GM18508 (cell line): ENCODE measurements around the gene NALCN.

Experiments
- ATAC-seq: cut with Tn5 transposase; IDR thresholded peaks from one replicate; pipeline ENCODE4 v1.9.1; 2021; ENCODE audit warnings: moderate number of reproducible peaks; ENCODE audit not compliant: insufficient read depth, unreplicated experiment

The NALCN gene

DNA sequence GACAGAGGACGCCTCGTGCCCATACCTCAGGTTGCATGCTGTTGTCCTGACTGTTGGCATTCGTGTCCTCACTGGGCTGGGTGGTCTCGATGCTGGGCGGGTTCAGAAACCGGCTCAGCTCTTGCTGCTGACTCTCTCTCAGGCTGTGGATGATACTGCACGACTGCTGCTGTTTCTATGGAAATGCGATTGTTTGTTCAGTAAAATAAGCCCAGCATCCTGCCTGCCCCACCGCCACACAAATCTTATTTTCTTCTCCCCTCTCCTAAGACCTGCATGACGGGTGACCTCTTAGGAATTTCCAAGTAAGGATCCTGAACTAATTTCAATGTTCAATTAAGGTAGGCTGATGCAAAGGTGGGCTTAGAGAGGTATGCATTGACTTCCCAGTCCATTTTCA is 356.5 kb downstream of the NALCN start:
- ATAC-seq = no peak

DNA sequence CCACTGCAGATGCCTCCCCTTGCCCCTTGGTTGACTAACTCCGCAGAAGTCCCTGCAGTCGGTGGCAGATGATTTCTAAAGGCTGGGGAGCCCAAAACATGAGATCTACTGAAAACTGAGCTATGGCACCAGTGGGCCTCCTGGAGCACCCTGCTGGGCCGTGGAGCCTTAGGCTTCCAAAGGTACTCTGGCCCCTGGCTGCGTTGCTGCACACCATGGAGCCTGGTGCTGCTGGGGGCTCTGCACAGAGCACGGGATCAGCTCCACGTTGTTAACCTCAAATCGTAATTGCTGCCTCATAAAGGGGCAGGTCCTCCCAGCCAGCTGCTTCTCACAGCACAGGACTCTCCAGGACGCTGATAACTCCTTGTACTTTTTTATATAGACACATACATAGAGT is 357.5 kb downstream of the NALCN start:
- ATAC-seq = no peak

DNA sequence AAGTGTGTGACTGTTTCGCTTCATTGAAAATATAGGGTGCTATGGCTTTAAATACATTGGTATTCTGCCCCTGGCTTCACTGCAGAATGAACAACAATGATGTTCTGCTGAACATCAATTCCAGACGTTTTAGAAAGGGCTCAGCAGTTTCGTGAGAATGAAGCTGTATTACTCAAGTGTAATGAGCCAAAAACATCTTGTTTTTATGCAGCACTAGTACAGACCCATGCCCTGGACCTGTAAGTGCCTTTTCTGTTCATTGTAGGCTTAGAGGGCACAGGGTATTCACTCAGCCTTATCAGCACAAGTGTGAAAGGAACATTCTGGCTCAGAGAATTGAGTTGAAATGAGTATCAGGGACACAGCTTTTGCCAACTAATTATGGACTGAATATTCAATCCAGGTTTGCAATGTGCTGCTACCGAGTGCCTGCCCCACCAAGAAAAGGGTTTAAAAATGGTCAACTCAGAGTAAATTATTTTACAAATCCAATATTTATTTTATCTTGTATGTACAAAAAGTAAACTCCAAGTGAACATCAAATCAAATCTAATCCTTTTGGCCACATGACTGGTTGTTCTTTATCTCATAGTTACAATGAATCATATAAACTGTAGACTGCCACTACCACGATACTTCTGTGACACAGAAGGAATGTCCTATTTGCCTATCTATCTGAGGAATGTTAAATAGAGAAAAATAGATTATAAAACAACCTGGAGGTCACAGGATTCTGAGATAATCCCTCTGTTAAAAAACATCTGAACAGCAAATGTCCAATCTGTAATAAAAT is 362.8 kb downstream of the NALCN start:
- ATAC-seq = no peak

DNA sequence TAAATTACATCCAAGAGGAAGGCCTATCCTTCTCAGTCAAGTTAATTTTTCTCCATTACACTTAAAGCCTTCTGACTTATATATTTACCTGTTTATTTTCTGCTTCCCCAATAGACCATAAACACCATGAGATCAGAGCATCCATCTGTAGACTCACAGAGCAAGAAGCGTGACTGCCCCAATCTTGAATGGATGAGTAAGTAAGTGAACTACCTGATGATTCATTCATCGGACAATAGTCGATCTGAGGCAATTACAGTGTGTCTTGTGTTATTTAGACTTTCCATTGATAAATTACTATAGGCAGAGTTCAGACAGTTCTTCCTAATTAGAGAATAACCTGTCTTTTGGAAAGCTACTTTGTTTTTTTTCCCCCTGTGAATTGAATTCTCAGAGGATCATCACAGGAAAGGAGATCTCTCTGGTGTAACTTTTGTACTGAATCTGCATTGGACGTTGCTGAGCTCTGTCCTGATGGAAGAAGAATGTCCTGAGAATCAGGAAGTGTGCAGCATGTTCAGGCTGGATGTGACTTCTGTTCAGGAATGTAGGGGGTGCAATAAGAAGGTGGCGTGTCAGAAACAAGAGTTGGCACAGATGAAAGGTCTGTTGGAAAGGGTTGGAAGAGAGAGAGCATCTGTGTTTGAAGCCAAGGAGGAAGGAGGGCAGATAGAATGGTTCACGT is 367.0 kb downstream of the NALCN start:
- no peak for ATAC-seq

DNA sequence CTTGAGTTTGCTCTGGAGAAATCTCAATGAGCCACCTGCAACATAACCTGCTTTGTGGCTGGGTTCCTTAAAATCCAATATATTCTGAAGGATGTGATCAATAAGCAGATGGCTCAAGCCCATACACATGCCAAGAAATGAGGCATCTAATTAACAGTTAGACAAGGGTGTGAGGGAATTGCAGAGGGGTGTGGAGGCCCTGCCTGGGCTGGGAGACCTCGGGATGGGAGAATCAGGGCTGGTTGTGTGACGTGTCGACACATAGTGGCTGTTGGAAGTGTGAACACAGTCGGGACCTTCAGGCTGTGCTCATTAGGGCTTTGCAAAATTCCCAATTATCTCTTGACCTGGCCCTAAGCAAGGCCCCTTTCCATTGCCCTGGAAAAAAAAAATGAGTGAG is 379.8 kb downstream of the NALCN start:
- no peak for ATAC-seq

DNA sequence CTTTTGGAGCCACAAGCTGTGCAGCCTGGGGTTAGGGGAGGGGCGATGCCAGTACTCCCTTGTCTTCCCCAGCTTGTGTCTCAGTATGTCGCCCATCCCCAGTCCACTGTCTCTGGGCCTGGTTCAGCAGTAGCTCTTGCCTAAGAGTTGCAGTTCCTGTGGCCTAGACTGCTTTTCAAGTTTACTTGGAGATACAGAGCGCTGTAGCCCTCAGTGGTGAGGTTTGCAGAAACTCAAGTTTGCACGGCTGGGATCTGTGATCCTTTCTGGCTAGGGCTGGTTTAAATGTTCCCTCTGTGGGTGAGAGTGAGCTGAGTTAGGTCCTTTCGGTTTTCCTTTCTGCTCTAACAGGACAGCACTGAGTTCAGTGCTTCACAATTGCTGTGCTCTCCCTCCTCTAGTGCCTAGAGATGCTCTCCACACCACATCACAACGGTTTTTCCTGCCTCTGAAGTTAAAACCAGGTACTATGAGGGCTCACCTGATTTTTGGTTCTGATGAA is 381.1 kb downstream of the NALCN start:
- ATAC-seq = no peak

DNA sequence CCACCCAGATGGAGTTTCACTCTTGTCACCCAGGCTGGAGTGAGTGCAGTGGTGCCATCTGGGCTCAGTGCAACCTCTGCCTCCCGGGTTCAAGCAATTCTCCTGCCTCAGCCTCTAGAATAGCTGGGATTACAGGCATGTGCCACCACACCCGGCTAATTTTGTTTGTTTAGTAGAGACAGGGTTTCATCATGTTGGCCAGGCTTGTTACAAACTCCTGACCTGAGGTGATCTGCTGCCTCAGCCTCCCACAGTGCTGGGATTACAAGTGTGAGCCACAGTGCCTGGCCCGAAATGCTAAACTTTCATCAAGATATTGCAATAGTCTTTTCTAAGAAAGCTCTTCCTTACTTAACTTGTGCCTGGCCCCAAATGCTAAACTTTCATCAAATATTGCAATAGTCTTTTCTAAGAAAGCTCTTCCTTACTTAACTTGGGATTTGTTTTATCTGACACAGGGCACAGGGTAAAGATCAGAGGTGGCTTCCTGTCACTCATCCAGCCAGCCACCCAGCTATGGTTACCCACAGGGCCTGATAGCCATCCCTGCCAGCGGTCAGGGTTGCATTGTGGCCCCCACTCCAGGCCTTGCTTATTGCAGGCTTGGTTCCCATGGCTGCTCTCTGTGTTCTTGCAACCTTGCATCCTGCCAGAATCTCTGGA is 389.4 kb downstream of the NALCN start:
- no peak for ATAC-seq

DNA sequence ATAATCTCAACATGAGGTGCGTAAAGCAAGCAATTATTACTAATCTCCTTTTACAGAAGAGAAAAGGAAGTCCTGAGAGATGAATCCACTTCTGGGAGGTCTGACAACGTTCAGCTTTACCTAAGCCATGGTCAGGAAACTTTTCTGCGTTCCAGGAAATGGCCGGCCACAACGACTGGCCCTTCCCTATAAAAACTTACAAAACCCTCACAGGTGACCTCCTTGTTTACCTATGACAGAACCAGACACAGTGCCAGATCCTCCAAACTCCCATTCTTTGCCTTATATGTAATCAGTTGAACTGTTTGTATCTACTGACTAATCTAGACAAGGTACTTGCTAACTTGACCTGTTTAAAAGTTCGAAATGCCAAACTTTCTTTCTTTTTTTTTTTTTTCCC is 390.0 kb downstream of the NALCN start:
- no peak for ATAC-seq

DNA sequence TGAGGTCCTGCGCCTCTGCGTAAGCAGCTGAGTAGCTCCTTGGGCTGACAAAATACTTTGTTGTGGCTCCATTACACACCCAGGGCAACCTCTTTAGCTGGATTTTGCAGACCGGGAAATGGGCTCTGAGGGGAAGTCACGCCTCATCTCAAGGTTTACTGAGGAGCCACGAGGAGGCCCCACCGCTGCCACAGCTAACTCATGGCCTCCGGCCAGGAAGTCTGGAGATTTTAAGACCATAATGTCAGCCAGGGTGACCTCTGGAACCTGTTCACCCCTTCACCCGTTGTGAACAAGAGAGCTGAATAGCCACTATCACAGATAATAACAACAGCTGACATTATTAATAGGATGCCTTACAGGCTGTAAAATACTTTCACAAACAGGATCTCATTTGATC is 390.4 kb downstream of the NALCN start:
- no peak for ATAC-seq

DNA sequence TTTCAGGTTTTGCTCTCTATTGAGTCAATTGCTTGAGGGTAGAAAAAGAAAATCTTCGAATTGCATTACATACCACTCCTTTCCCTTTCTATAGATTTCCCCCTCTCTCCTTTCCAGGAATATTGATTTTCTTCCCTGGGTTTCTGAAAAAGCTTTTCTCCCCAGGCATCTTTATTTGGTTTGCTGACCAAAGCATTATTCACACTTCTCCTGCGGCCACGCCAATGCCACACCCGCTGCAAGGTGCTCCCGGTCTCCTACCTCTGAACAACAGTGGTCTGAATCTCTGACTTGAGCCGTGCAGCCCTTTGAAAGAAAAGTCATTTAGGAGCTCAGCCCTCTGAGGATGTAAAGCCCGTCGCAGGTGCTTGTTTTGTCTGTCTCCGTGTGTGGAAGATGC is 390.8 kb downstream of the NALCN start:
- ATAC-seq = no peak

DNA sequence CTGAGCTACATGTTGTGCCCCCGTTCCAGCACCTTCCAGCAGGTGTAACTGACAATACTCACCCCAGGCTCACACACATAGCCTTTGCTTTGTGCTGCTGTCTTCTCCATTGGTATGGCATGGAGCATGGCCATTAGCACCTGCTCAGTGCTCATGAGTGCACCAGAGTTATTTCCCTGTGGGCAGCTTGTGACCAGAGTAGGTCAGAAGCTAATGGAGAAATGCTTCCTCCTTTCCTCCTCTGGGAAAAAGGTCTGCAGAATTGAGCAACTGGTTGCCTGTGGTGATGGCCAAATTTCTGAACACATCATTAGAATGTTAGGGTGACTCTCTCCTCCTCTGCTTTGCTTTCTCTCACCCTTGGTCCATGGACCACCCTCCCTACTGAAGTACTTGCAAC is 397.2 kb downstream of the NALCN start:
- no peak for ATAC-seq

DNA sequence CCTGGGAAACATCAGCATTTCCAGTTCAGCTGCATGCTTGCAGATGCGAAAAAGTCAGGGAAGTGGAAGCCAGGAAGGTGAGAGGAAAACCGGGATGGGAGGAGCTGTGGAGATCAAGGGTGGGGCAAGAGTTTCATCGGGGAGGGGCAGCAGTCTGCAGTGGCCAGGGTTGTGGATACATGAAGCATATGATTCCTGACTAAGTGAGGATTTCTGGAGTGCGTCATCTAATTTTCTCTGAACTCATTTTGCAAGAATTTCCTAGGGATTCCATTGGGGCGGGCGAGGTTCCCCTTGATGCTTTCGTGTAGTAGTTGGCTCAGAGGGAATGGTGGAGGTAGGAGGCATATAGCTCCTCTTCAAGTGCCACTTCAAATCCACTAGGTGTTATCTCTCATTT is 397.6 kb downstream of the NALCN start:
- ATAC-seq = no peak

DNA sequence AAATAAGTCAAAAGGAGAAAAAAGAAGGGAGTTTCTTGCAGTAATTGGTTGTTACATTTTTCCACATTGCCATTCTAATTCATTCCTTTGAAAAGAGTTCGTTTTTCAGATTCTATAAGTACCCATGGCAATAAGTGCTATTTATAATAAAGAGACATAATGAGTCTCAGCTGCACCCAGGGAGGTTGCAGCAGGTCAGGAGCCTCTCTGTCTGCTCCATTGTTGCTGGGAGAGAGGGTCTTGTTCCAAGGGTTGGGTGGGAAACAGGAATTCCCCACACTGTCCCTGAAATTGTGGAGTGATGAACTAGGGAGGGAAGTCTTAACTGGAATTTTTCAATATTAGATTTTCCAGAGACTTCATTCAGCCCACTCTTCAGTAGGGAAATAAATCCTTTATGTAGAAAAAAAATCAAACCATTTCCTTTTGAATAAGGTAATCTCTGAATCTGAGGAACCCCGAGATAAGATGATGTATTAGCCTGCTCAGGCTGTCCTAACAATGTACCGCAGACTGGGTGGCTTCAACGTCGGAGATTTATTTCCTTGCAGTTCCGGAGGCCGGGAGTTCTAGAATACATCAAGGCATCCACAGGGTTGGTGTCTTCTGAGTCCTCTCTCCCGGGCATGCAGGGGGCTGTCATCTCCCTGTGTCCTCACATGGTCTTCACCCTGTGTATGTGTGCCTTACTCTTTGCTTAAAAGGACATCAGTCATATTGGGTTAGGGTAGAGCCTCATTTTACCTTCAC is 399.0 kb downstream of the NALCN start:
- ATAC-seq = no peak

DNA sequence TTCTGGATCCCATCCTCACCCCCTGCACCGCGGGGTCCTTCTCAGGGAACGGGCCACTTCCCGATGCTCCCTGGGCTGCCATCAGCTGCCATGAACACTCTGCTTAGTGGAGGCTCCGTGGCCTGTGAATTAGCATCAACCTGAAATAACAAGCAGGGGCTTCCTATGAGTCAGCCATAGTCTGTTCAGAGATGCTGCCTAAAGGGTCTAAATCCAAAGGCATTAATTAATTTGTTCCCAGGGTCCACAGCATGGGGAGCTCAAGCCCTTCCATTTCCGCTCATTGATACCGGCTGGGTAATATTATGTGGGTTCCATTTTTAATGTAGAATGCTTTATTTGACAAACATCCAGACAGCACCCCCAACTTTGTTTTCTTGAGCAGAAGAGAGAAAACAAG is 399.8 kb downstream of the NALCN start:
- no peak for ATAC-seq

DNA sequence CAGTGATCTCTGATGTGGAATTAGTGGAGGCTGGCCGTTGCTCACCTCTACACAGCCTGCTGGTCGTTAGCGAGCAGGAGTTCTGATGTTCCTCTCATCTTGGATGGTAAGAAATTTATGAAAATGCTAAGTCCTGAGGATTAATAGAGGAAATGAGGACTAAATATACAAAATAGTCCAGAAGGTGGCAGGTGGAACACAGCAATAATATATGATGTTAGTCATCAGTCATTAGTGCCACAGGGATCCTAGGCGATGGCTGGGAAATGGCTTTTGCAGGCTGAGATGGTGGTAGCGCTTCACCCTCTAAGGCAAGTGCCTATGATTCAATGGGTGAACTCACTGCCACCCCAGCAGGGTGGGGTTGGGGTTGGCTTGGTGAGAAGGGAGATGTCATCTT is 403.1 kb downstream of the NALCN start:
- ATAC-seq = no peak

DNA sequence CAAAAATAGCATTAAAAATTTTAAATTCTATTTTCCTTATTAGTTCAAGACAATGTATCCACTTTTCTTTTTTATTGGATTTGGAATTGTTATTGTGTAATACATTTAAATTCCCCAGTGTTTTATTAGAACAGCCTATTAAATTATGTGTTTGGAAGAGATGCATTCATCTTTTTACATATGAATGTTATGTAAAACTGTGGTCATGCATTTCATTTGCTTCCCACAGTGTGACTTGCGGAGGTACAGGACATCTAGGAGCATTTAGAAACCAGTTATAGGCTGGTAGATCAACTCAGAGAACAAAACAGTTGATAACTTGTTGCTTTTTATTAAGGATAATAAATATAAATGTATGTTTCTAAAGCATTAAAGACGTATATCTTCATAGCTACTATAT is 406.2 kb downstream of the NALCN start:
- ATAC-seq = no peak

DNA sequence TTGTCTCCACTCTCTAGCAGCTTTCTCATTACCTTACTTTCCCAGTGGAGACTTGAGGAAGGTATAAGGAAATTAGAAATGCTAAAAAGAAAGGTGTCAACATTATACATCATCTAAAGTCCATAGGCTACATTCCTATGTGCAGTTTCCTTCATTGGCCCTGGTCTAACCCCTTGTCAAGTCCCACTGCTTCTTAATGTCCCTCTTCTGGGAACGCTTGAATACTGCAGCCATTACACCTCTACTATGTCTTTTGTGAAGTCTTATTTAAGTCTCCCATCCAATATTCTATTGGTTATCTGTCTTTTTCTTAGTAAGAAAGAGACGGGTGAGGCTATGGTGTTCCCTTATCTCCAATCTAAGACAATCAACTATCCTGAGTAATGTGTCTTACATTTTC is 409.1 kb downstream of the NALCN start:
- ATAC-seq = no peak
